NT2/D1 (cell line): ENCODE results near the gene FRAS1.

ENCODE experiments used
- SUZ12 ChIP-seq: IDR thresholded peaks from 2 replicates; pipeline ENCODE4 v1.6.1; 2011; ENCODE audit not compliant: insufficient read length, insufficient read depth; ENCODE audit errors: extremely low read depth
- ZNF274 ChIP-seq: IDR thresholded peaks from 2 replicates; pipeline ENCODE4 v1.6.1; 2011; ENCODE audit warnings: mild to moderate bottlenecking, low read depth, low read length

DNA sequence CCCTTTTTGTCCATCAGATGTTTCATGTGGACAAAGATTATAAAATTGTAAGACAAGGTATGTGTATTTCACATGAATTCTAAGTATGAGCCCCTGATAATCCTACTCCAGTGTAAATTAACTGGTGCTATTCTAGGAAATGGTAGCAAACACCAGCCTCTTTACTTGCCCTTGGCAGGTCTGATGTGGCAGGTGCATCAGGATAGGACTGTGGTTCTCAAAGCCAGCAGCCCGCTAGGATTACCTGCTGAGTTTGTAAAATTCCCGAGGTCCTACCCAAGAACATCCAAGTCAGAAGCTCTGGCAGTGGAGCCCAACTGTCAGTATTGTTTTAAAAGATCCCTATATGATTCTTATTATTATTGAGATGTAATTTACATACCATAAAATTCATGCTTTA lies 320.4 kb downstream of the FRAS1 start:
- TF ChIP-seq ZNF274: no peak
- TF ChIP-seq SUZ12: no peak
